NOMO-1 treated with DMSO at 0.1 percent for 48 hours (cell line): Measurements from ENCODE around the gene ABHD2.
"Not testable (repeated sequence)": the region's sequence is repeated elsewhere in the genome, so short reads cannot be mapped to it uniquely, and the experiment has no call there.

Source experiments
- DNase-seq: peaks from one replicate; lab custom pipeline; 2025; ENCODE audit not compliant: unreplicated experiment; lab: John Stamatoyannopoulos, UW

The ABHD2 gene

GRCh38 chr15:89217686-89218376, 129.6 kb downstream of the ABHD2 start:
- DNase-seq = no peak

- no peak for DNase-seq
Observed at GRCh38 chr15:89218531-89218930, 130.3 kb downstream of the ABHD2 start.

- no peak for DNase-seq
Observed at GRCh38 chr15:89221543-89221942, 133.3 kb downstream of the ABHD2 start, which contains the start of gene RLBP1. Gene RLBP1 (minus strand): TSS chr15:89221579. CDS start chr15:89218975, 2,604 bp downstream.

- DNase-seq = no peak
Observed at GRCh38 chr15:89225588-89225987, 137.3 kb downstream of the ABHD2 start.

GRCh38 chr15:89226359-89227221, 138.3 kb downstream of the ABHD2 start:
- no peak for DNase-seq

GRCh38 chr15:89227425-89227824, 139.2 kb downstream of the ABHD2 start:
- no peak for DNase-seq

GRCh38 chr15:89230277-89230676, 142.0 kb downstream of the ABHD2 start:
- no peak for DNase-seq

- no peak for DNase-seq
Observed at GRCh38 chr15:89231832-89232231, 143.6 kb downstream of the ABHD2 start.

- not testable (repeated sequence) for DNase-seq
Observed at GRCh38 chr15:89239883-89240810, 151.9 kb downstream of the ABHD2 start.

- DNase-seq = peak; percentile 30
Observed at GRCh38 chr15:89243046-89243690, 154.9 kb downstream of the ABHD2 start.

GRCh38 chr15:89243691-89244573, 155.7 kb downstream of the ABHD2 start, which contains the start of gene FANCI:
Gene FANCI (plus strand): TSS chr15:89243979. CDS start chr15:89247648, 3,669 bp downstream.
- peak; percentile 93 for DNase-seq

GRCh38 chr15:89244574-89244903, 156.3 kb downstream of the ABHD2 start:
- DNase-seq = no peak

- no peak for DNase-seq
Observed at GRCh38 chr15:89247446-89247845, 159.2 kb downstream of the ABHD2 start.

GRCh38 chr15:89248584-89248983, 160.3 kb downstream of the ABHD2 start:
- DNase-seq = no peak

- DNase-seq = not testable (repeated sequence)
Observed at GRCh38 chr15:89250142-89250541, 161.9 kb downstream of the ABHD2 start.
